Neural cell (in vitro differentiated cells): Measurements from ENCODE around the gene SSC5D.

Experiments used
- CTCF ChIP-seq: fragments of 450-650 bp; IDR thresholded peaks from 2 replicates; pipeline ENCODE4 v1.5.1; 2014; ENCODE audit warnings: antibody characterized with exemption, mild to moderate bottlenecking, moderate library complexity; ENCODE audit not compliant: poor library complexity, severe bottlenecking
- EZH2 ChIP-seq: fragments of 200-600, 300-800 bp; shearing (Covaris generic), sonication (generic); IDR thresholded peaks from 2 replicates; pipeline ENCODE4 v1.6.1; 2014; ENCODE audit warnings: antibody characterized with exemption, low read length, borderline replicate concordance, mild to moderate bottlenecking; ENCODE audit not compliant: insufficient read depth, poor library complexity, severe bottlenecking
- RAD21 ChIP-seq: fragments of 450-650 bp; conservative IDR thresholded peaks from 2 replicates; pipeline ENCODE4 v1.6.1; 2014; ENCODE audit warnings: antibody characterized with exemption, mild to moderate bottlenecking, moderate library complexity

- TF ChIP-seq CTCF (no peak), RAD21 (no peak), EZH2 (no peak)
Measured at GRCh38 chr19:55444646-55445045, 43.6 kb upstream of the SSC5D start.
